Colon (tissue), 2 donors: Measurements from ENCODE around the gene ZCCHC18.

ENCODE experiments used
- FAIRE-seq: peaks from 2 replicates; lab custom pipeline; 2012; peaks lifted over from hg19 to GRCh38; lab: Jason Lieb, UNC
- donor health status: control.
- donor health status: control.

Gene ZCCHC18

DNA sequence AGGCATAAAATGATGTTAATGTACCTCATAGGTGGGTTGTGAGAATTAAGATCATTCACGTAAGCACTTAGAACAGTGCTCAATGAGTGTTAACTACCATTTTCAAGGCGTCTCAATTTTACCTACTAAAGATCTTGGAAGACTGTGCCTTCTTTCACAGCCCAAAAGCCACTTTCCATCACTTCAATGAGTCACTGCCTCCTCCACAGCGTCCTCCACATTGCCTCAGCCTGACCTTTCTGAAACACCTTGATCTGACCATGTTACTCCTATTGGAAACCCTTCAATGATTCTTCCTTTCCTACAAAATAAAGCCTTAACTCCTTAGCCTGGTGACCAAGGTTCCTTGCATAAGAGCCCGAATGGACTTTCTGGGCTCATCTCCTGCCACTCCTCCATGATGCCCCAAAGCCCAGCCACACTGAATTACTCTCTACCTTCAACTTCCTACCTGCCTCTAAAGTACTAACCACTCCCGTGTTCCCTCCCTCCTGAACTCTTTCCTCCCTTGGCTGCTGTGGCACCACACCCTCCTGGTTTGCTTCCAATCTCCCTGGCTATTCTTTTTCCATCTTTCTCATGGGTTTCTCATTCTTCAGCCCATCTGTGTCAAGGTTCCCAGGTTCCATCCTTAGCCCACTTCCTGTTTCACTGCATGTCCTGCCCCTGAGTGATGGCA is 22.4 kb downstream of the ZCCHC18 start:
- no peak for FAIRE-seq

DNA sequence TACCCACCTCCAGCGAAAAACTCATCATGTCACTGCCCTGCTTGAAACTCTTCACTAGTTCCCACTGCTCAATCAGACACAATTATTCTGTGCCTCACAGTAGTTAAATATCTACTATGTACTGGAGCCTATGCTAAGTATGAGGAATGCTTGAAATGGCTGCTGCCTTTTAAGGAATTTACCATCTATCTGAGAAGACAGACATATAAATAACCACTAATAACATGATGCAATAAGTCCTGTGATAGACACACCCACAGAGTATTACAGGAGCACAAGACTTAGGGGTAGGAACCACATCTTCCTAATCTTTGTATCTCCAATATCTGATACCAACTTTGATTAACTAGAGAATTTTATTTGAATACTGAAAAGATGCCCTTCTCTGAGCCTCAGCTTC is 23.4 kb downstream of the ZCCHC18 start:
- no peak for FAIRE-seq

DNA sequence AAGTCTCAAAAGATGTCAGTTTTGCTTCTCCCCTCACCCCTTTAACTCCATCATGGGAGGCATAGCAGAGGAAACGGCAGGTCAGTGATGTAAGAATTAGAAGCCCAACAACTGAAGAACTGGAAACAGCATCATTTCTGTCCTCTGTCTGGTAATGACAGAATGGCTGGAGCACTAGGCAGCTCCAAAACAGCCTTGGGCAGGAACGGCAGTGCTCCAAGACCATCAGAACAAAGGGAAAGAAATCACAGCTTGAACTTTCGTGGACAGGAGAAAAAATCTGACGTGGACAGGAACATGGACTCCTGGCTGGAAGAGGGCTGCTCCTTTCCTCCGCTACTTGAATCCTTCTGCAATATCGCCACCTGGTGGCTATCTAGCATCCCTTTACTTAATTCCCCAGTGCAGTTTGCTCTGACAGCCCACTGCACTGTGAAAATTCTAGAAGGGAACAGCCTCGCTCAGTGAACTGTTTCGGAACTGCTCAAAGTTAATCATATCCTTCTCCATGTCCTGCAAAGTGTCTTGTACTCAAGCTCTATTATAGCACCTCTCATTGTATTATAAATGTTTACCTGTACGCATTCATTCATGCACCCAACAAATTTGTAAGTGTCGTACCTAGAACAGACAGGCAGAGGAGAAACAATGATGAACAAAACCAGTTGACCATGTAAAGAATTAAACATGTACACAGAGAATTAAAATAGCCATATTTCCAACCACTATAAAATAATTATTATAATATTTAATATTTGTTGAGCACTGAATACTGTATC is 24.1 kb downstream of the ZCCHC18 start:
- peak; percentile 24 for FAIRE-seq

- FAIRE-seq: no peak
Measured at GRCh38 chrX:104137496-104137895, 25.2 kb downstream of the ZCCHC18 start.

DNA sequence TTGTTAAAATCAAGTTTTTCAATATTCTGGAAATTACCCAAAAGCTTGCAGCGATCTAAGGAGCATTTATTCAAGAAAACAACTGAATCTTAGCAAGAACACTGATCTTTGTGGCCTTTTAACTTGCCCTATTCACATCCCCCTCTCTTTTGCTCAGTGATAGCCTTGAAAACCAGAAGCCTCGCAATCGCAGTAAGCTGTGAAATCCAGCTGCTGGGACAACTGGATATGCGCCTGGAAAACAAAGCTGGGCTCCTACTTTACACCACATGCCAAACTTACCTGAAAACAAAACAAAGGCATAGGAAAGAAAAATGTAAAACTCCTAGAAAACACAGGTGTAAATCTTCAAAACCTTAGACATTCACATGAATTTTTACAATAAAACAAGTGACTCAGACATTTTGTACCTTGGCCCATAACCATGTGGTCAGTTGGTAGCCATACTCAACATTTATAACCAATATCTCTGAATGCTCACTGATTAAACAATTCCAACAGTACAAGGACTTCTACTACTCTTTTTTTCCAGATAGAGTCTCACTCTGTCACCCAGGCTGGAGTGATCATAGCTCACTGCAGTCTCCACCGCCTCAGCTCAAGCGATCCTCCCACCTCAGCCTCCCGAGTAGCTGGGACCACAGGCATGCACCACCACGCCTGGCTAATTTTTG is 28.9 kb downstream of the ZCCHC18 start:
- FAIRE-seq: no peak

- FAIRE-seq: no peak
Measured at GRCh38 chrX:104151037-104151436, 38.7 kb downstream of the ZCCHC18 start.

- FAIRE-seq: peak; percentile 66
Measured at GRCh38 chrX:104156630-104157529, 44.6 kb downstream of the ZCCHC18 start, which contains the start of gene SLC25A53. SLC25A53 (minus strand) TSS chrX:104157009; CDS start chrX:104105257, 51,752 bp downstream.
